Smooth muscle cell (in vitro differentiated cells): ENCODE data around the gene PALLD. TPM values are rescaled to one million over a fixed set of nuclear protein-coding genes. Genes with fewer than 3 reads are reported as not detected.

Experiments
- DNase-seq: peaks from one replicate; lab custom pipeline; 2025; ENCODE audit not compliant: unreplicated experiment; lab: John Stamatoyannopoulos, UW
- H2AFZ ChIP-seq: fragments of 200-600 bp; sonication (generic); 2 replicates; pipeline ENCODE4 v1.6.0; 2016; ENCODE audit warnings: antibody characterized with exemption, low read depth, mild to moderate bottlenecking
- H3F3A ChIP-seq: fragments of 200-600 bp; sonication (generic); 2 replicates; pipeline ENCODE4 v1.6.0; 2017; ENCODE audit warnings: antibody characterized with exemption, low read depth
- H3K27ac ChIP-seq: fragments of 200-600 bp; sonication (generic); 2 replicates; pipeline ENCODE4 v1.5.1; 2016; ENCODE audit warnings: low read depth, mild to moderate bottlenecking
- H3K27me3 ChIP-seq: fragments of 200-600 bp; sonication (generic); 2 replicates; pipeline ENCODE4 v1.6.1; 2016; ENCODE audit warnings: low read depth, mild to moderate bottlenecking
- H3K36me3 ChIP-seq: fragments of 200-600 bp; sonication (generic); 2 replicates; pipeline ENCODE4 v1.5.1; 2016; ENCODE audit warnings: low read depth
- H3K4me1 ChIP-seq: fragments of 200-600 bp; sonication (generic); 2 replicates; pipeline ENCODE4 v1.5.1; 2016; ENCODE audit warnings: low read depth
- H3K4me2 ChIP-seq: fragments of 200-600 bp; sonication (generic); 2 replicates; pipeline ENCODE4 v1.6.0; 2016; ENCODE audit warnings: mild to moderate bottlenecking
- H3K4me3 ChIP-seq: fragments of 200-600 bp; sonication (generic); 2 replicates; pipeline ENCODE4 v1.5.1; 2016; ENCODE audit warnings: mild to moderate bottlenecking
- H3K79me2 ChIP-seq: fragments of 200-600 bp; sonication (generic); 2 replicates; pipeline ENCODE4 v1.6.0; 2016; ENCODE audit warnings: low read depth, mild to moderate bottlenecking
- H3K9ac ChIP-seq: fragments of 200-600 bp; sonication (generic); 2 replicates; pipeline ENCODE4 v1.6.0; 2016; ENCODE audit warnings: low read depth
- H3K9me3 ChIP-seq: fragments of 200-600 bp; sonication (generic); replicated peaks from 2 replicates; pipeline ENCODE4 v1.5.1; 2016; ENCODE audit warnings: low read depth
- H4K20me1 ChIP-seq: fragments of 200-600 bp; sonication (generic); 2 replicates; pipeline ENCODE4 v1.6.0; 2016; ENCODE audit warnings: low read depth
- CTCF ChIP-seq: fragments of 200-600 bp; sonication (generic); IDR thresholded peaks from 2 replicates; pipeline ENCODE4 v1.5.1; 2017; ENCODE audit warnings: borderline replicate concordance, mild to moderate bottlenecking, antibody characterized with exemption; ENCODE audit not compliant: insufficient read depth, poor library complexity, severe bottlenecking
- WGBS: methylation state at CpG from one replicate; pipeline ENCODE4 v1.1.7; 2016; ENCODE audit warnings: low lambda C conversion rate; 5-methylcytosine and 5-hydroxymethylcytosine counted together
- polyA plus RNA-seq: library from polyadenylated mRNA; unstranded; fragments of >200 nt; fragmentation: Nextera tagmentation; extraction: Ambion mirVana; gene quantifications from 2 replicates; pipeline ENCODE4 v1.2.1, GENCODE V29; 2016
- total RNA-seq: library from RNA; depleted of rRNA; stranded (reverse); fragments of >200 nt; gene quantifications from 2 replicates; pipeline ENCODE4 v1.2.3, GENCODE V29; 2014

The PALLD gene
- total and polyA plus RNA-seq, 2 experiments from 2014 or later = 354 to 415 TPM

- Histone ChIP-seq H3F3A (peaks cover 26% of the 10 kb centered on the region), H3K36me3 (no peaks in the 10 kb centered on the region), H4K20me1 (no peaks in the 10 kb centered on the region), H3K27me3 (no peaks in the 10 kb centered on the region), H3K9ac (no peak overlapping the region), H3K9me3 (no peaks in the 10 kb centered on the region), H3K27ac (peak overlapping the region; percentile 28), H3K4me3 (no peak overlapping the region), H3K4me2 (no peak overlapping the region), H3K4me1 (peaks cover 31% of the 10 kb centered on the region), H3K79me2 (peaks cover 95% of the 10 kb centered on the region), H2AFZ (no peak overlapping the region)
- WGBS = 96% methylated on average over 5 of the region's 5 CpGs
- no peak for DNase-seq
- TF ChIP-seq CTCF = no peak
Observed at GRCh38 chr4:168782439-168782838, 285.6 kb downstream of the PALLD start.

- no peaks in the 10 kb centered on the region for H3K36me3 ChIP-seq
- peaks cover 87% of the 10 kb centered on the region for H3K79me2 ChIP-seq
- peaks cover 40% of the 10 kb centered on the region for H3F3A ChIP-seq
- H4K20me1 ChIP-seq = no peaks in the 10 kb centered on the region
- no peaks in the 10 kb centered on the region for H3K27me3 ChIP-seq
- no peak overlapping the region for H2AFZ ChIP-seq
- WGBS = 75% methylated on average over 10 of the region's 10 CpGs
- no peak overlapping the region for H3K4me3 ChIP-seq
- H3K9ac ChIP-seq = no peak overlapping the region
- peaks cover 51% of the 10 kb centered on the region for H3K4me1 ChIP-seq
- DNase-seq = no peak
- peak overlapping the region; percentile 41 for H3K4me2 ChIP-seq
- peak overlapping the region; percentile 69 for H3K27ac ChIP-seq
- no peak for TF ChIP-seq CTCF
- no peaks in the 10 kb centered on the region for H3K9me3 ChIP-seq
Observed at GRCh38 chr4:168784786-168785461, 288.1 kb downstream of the PALLD start.

GRCh38 chr4:168787334-168787733, 290.5 kb downstream of the PALLD start:
- H3K27ac ChIP-seq = peak overlapping the region; percentile 90
- TF ChIP-seq CTCF = no peak
- H3F3A ChIP-seq = peaks cover 47% of the 10 kb centered on the region
- H3K9ac ChIP-seq = no peak overlapping the region
- WGBS = 91% methylated on average over 1 of the region's 1 CpG
- peak overlapping the region; percentile 15 for H3K4me3 ChIP-seq
- DNase-seq = no peak
- H3K79me2 ChIP-seq = peaks cover 82% of the 10 kb centered on the region
- peak overlapping the region; percentile 61 for H3K4me2 ChIP-seq
- H3K4me1 ChIP-seq = peaks cover 54% of the 10 kb centered on the region
- H4K20me1 ChIP-seq = no peaks in the 10 kb centered on the region
- H3K9me3 ChIP-seq = no peaks in the 10 kb centered on the region
- no peak overlapping the region for H2AFZ ChIP-seq
- H3K36me3 ChIP-seq = no peaks in the 10 kb centered on the region
- no peaks in the 10 kb centered on the region for H3K27me3 ChIP-seq
